Measurements from ENCODE around the gene CD69.

Gene CD69

DNA sequence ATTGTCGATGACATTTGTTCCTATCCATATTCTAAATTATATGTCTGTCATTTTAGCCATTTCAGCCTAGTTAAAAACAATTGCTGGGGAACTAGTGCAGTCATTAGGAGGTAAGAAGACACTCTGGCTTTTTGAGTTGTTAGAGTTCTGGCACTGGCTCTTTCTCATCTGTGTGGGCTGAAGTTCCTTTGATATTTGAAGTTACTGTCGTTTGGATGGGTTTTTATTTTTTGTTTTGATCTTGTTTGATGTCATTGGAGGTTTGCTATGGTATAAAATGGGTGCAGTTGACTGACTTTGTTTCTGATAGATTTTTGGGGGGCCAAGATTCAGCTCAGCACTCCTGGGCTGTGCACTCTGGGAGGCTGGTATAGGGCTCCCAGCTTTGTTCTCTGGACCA lies 20.7 kb upstream of the CD69 start:
- no peak for DNase-seq (ENCODE audit: low read depth)

DNA sequence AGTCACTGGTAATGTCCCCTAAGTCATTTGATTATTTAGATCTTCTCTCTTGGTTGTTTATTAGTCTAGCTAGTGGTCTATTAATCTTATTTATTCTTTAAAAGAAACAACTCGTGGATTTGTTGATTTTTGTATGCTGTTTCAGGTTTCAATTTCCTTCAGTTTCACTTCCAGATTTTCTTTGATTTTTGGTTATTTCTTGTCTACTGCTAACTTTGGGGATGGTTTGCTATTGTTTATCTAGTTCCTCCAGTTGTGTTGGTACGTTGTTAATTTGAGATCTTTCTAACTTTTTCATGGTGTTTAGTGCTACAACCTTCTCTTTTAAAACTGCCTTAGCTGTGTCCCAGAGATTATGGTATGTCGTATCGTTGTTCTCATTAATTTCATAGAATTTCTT lies 18.5 kb upstream of the CD69 start:
- no peak for DNase-seq (ENCODE audit: low read depth)

DNA sequence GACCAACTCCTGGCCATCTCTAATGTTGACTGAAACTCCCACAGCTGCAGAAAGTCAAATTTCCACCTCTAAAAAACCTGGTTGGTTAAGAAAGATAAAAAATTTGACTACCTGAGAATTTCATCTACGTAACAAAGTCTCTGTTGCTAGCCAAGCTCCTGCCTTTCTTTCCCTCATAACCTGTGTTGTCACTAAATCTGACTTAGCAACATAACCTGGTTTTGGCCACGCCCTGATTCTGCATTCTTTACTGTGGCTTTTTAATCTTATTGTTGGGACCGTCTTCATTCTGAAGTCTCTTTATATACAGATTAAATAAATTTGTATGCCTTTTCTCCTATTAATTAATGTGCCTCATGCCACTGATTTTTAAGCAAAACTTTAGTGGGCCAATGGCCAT lies 16.1 kb upstream of the CD69 start:
- DNase-seq (ENCODE audit: low read depth), result no peak

GRCh38 chr12:9773216-9773877 lies 12.6 kb upstream of the CD69 start:
- DNase-seq (ENCODE audit: low read depth), result no peak

DNA sequence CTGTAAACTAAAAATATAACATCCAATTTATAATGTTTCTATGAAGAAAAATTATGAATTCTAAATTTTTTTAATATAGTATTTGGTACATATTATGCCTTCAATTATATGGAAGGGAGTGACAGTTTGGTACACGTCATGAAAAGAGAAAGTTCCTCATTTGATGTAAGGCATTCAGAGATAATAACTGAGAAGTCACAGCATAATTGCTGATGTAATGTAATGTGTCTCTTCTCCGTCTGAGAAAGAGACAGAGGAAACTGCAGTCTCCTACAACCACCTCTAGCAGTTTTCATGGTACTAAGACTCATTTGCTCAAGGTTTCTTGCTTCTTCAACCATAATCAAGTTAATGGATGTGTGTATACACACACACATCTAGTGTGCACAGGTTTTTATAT lies 2.3 kb upstream of the CD69 start:
- DNase-seq (ENCODE audit: low read depth), result no peak

- no peak for DNase-seq (ENCODE audit: low read depth)
Observed at GRCh38 chr12:9762369-9762768, 1.7 kb upstream of the CD69 start.

- no peak for DNase-seq (ENCODE audit: low read depth)
Observed at GRCh38 chr12:9761419-9761781, 699 bp upstream of the CD69 start.

DNA sequence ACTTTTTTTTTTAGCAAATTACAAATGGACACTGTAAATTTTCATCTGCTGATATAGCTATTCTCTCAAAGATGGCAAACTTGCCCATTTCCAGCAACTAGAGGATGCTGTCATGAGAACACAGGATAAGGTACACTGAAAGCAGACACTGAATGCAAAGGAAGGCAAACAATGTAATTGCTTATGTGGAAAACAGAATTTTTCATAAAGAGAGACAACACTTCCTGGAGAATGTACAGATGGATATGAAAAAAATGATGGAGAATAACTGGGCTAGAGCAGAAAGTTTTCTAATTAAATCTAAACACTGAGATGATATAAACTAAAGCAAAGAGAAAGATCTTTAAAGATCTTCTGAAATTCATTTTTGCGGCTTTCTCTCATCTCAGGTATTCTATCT lies 581 bp downstream of the CD69 start:
- DNase-seq (ENCODE audit: low read depth), result no peak

GRCh38 chr12:9759694-9760093 lies 1.0 kb downstream of the CD69 start:
- no peak for DNase-seq (ENCODE audit: low read depth)

GRCh38 chr12:9758119-9758518 lies 2.6 kb downstream of the CD69 start:
- no peak for DNase-seq (ENCODE audit: low read depth)

DNA sequence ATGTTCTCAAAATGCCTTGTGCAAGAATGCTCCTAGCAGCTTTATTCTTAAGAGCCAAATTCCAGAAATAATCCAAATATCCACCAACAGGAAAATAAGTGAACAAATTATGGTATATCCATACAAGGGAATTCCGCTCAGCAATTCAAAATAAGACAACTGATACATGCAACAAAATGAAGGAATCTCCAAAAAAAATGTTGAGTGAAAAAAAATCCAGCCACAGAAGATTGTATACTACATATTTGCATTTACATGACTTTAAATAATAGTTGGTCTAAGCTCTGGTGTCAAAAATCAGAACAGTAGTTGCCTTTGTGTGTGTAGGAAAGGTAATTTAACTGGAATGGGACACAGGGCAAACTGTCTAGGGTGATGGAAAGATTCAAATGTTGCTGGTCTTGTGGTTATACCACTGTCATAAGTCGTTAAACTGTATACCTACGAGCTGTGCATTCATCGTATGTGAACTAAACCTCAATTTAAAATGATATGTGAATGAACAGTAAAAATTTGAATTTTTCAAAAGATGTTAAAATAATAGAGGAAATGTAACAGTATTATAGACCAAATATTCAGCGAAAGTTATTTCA lies 3.2 kb downstream of the CD69 start:
- DNase-seq (ENCODE audit: low read depth), result no peak

GRCh38 chr12:9756706-9757105 lies 4.0 kb downstream of the CD69 start:
- no peak for DNase-seq (ENCODE audit: low read depth)

DNA sequence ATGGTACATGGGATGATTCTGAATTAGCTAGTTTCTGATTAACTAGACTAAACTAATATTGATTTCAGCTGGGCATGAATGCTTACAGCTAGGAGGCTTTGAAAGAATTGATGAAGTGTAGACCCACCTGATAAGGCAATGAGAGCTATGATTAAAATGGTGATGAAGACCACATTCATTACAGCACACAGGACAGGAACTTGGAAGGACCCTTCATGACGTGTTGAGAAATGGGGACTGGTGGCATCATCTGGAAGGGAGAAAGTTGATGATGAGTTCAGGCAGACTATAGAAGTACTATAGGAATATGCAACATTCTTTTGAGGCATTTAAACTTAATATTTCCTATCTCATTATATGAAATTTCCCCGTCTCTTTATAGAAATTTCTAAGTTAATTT lies 4.5 kb downstream of the CD69 start:
- no peak for DNase-seq (ENCODE audit: low read depth)

DNA sequence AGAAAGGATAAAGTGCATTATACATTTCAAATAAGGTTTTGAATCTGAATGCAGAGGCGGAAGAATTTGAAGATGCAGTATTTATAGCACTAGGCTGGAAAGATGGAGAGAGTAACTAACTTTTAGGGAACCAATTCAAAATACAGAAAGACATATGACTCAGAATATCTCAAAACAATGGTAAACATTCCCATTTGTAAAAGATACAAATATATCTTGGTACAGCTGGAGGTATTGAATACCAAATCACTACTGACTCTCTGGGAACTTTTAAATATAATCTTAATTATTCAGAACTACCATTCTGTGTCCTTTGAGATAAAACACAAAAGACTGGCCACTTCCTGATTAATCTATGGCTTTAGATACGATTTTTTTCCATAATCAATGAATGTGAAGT lies 5.1 kb downstream of the CD69 start:
- DNase-seq (ENCODE audit: low read depth), result no peak

GRCh38 chr12:9755035-9755434 lies 5.7 kb downstream of the CD69 start:
- no peak for DNase-seq (ENCODE audit: low read depth)

GRCh38 chr12:9754099-9754927 lies 6.4 kb downstream of the CD69 start:
- no peak for DNase-seq (ENCODE audit: low read depth)

- DNase-seq (ENCODE audit: low read depth), result no peak
Observed at GRCh38 chr12:9753498-9753897, 7.2 kb downstream of the CD69 start.

DNA sequence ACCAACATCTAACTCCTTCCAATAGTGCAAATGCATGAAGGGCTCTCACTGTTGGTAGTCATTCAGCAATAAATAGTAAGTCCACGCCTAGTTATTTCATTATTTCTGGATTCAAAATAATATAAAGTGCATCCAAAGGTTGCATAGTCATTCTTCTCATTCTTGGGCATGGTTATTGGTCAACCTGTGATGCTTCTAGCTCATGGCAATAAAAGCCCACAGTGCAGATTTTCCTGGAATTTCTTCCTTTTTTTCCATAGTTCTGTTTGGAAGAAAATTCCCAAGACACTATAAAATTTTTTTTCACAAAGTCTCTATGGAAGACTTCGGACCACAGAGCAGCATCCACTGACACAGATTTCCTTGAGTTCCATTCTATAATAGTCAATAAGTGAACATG lies 7.6 kb downstream of the CD69 start:
- no peak for DNase-seq (ENCODE audit: low read depth)

DNA sequence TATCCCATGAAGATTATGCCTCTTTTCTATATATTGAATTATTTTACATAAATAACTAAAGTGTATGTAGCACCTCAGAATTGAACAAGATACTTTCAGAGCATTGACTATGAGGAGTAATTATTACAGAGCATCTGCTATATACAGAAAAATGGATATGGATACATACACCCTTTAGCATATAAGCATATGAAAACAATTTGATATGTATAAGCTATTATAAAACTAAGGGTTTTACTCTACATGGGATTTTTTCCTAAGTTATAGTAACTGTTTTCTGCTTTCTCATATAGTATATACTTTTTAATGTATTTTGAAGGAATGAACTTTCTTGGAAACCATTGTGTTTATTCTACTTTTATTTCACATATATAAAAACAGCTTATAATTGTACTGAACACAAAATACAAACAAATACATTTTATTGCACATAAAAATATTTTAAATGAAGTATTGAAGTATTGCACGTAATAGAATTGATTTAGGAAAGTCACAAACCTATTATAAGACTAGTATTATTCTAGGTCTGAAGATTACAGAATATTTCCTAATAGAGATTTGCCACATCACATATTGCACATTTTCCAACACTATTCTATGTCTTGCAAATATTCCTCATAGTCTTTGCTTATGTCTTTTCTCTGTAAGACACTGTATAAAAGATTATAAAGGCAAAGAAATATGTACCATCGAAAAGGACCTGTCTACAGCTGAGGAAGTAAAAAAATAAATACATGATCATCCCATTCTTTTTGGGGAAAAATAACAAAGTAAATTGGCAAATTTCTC lies 8.4 kb downstream of the CD69 start:
- DNase-seq (ENCODE audit: low read depth), result no peak

DNA sequence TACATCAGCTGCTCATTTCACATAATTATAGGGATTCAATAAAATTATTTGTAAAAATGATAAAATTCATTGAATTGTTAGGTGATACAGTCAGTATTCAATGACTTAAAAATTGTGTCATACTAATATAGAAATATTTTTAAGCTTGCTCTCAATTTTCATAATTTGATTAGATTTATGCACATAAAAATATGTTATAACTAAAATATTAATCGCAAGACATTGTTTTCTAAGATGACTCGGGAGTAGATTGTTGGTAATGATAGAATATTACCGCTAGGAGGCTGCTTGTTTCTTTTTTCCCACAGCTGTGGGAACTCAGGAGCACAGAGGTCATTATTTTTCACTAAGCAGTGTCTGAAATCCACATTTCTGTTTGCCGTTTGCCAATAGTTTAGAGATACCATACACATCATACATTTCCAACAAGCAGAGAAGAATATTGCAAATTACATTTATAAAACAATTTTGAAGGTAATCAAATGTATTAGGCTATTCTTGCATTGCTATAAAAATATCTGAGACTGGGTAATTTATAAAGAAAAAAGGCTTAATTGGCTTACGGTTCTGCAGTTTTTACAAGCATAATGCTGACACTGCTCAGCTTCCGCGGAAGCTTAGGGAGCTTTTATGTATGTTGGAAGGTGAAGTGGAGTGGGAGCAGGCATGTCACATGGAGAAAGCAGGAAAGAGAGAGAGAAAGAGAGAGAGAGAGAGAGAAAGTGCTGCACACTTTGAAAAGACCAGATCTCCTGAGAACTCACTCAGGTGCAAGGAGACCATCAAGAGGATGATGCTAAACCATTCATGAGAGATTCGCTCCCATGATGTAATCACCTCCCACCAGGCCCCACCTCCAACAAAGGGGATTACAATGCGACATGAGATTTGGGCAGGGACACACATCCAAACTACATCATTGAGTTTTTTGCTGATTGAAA lies 9.2 kb downstream of the CD69 start:
- no peak for DNase-seq (ENCODE audit: low read depth)

Data from non-pigmented ciliary epithelial cell (primary cell).